Upper lobe of right lung (tissue), 1 donor: ENCODE data around the gene YY2. TPM values are rescaled to one million over a fixed set of nuclear protein-coding genes. Genes with fewer than 3 reads are reported as not detected.

Source experiments
- ATAC-seq: fragments of 200-7000 bp; cut with Tn5 transposase; one replicate; pipeline ENCODE4 v1.9.1; 2020; ENCODE audit warnings: mild to moderate bottlenecking, moderate library complexity
- DNase-seq: peaks from one replicate; pipeline ENCODE4 v3.0.0-alpha.2; 2020
- H3K27ac ChIP-seq: fragments of 200-600 bp; one replicate; pipeline ENCODE4 v1.8.0; 2022
- H3K27me3 ChIP-seq: fragments of 200-600 bp; one replicate; pipeline ENCODE4 v1.8.0; 2022; ENCODE audit warnings: mild to moderate bottlenecking
- H3K36me3 ChIP-seq: fragments of 200-600 bp; one replicate; pipeline ENCODE4 v1.8.0; 2022
- H3K4me1 ChIP-seq: fragments of 200-600 bp; one replicate; pipeline ENCODE4 v1.8.0; 2022
- H3K4me3 ChIP-seq: fragments of 200-600 bp; one replicate; pipeline ENCODE4 v1.8.0; 2022; ENCODE audit warnings: mild to moderate bottlenecking
- H3K9me3 ChIP-seq: fragments of 200-600 bp; one replicate; pipeline ENCODE4 v1.8.0; 2022
- CTCF ChIP-seq: fragments of 200-600 bp; IDR thresholded peaks from one replicate; pipeline ENCODE4 v1.8.0; 2022; ENCODE audit warnings: antibody characterized with exemption
- intact Hi-C: fragments of 100-400 bp; cut with DNase I; formaldehyde crosslinking; loops from one replicate; pipeline ENCODE4 v1.11.0; 2022
- total RNA-seq: library from RNA; stranded (reverse); fragmentation: NEBNext Ultra II Directional; extraction: Animal tissue kit (Norgen Biotek cat#: 25700); gene quantifications from one replicate; pipeline ENCODE4 v1.2.1, GENCODE V29; 2021
- donor health status: DM: no; HTN: yes; CAD: no; lungs with severe emphysema.

Gene YY2
- total RNA-seq, 1 donor from 2014 or later, result 1.5 TPM

GRCh38 chrX:21839334-21840192 is 16.2 kb upstream of the YY2 start, which contains the start of gene MBTPS2:
Gene MBTPS2, plus strand, starts transcription at chrX:21839617. Its CDS starts 118 bp downstream, at chrX:21839735.
- Histone ChIP-seq H3K27me3 (no peaks in the 10 kb centered on the region), H3K4me1 (no peaks in the 10 kb centered on the region), H3K9me3 (no peaks in the 10 kb centered on the region), H3K27ac (peak within 1 kb of the TSS; percentile 88), H3K4me3 (peak within 1 kb of the TSS; percentile 62), H3K36me3 (no peaks in the 10 kb centered on the region)
- peak; percentile 6 for TF ChIP-seq CTCF
- peak; percentile 87 for DNase-seq
- intact Hi-C loops, result no loop called here
- ATAC-seq, result peak; percentile 99

GRCh38 chrX:21840193-21840545 is 15.6 kb upstream of the YY2 start:
- Histone ChIP-seq H3K36me3 (peaks cover 3% of the 10 kb centered on the region), H3K9me3 (no peaks in the 10 kb centered on the region), H3K4me1 (no peaks in the 10 kb centered on the region), H3K27ac (peak overlapping the region; percentile 88), H3K27me3 (no peaks in the 10 kb centered on the region), H3K4me3 (peak overlapping the region; percentile 62)
- no peak for ATAC-seq
- intact Hi-C loops, result no loop called here
- no peak for DNase-seq
- TF ChIP-seq CTCF, result no peak

GRCh38 chrX:21843179-21843578 is 12.6 kb upstream of the YY2 start:
- intact Hi-C loops, result no loop called here
- no peaks in the 10 kb centered on the region for H3K9me3 ChIP-seq
- no peak for TF ChIP-seq CTCF

GRCh38 chrX:21845096-21845495 is 10.7 kb upstream of the YY2 start:
- no peaks in the 10 kb centered on the region for H3K9me3 ChIP-seq
- H3K4me1 ChIP-seq, result no peaks in the 10 kb centered on the region
- no peak overlapping the region for H3K4me3 ChIP-seq
- no peak for ATAC-seq
- H3K27me3 ChIP-seq, result no peaks in the 10 kb centered on the region
- H3K36me3 ChIP-seq, result peaks cover 25% of the 10 kb centered on the region
- no peak for DNase-seq
- no peak for TF ChIP-seq CTCF
- intact Hi-C loops, result no loop called here
- H3K27ac ChIP-seq, result no peak overlapping the region

More at GRCh38 chrX:21843179-21843578, 12.6 kb upstream of the YY2 start:
- H3K4me3 ChIP-seq, result no peak overlapping the region
- H3K27me3 ChIP-seq, result no peaks in the 10 kb centered on the region
- H3K27ac ChIP-seq, result no peak overlapping the region
- no peak for DNase-seq
- H3K4me1 ChIP-seq, result no peaks in the 10 kb centered on the region
- peaks cover 23% of the 10 kb centered on the region for H3K36me3 ChIP-seq
- ATAC-seq, result no peak

GRCh38 chrX:21847342-21847741 is 8.4 kb upstream of the YY2 start:
- no peak for DNase-seq
- Histone ChIP-seq H3K27ac (no peak overlapping the region), H3K4me3 (no peak overlapping the region), H3K27me3 (no peaks in the 10 kb centered on the region), H3K9me3 (no peaks in the 10 kb centered on the region), H3K36me3 (peaks cover 33% of the 10 kb centered on the region), H3K4me1 (no peaks in the 10 kb centered on the region)
- ATAC-seq, result no peak
- intact Hi-C loops, result no loop called here
- TF ChIP-seq CTCF, result no peak
